HG03039 (cell line): Measurements from ENCODE around the gene CCDC71L.

Source experiments
- ATAC-seq: cut with Tn5 transposase; IDR thresholded peaks from one replicate; pipeline ENCODE4 v1.9.1; 2021; ENCODE audit warnings: mild to moderate bottlenecking, moderate library complexity; ENCODE audit not compliant: unreplicated experiment

The CCDC71L gene

GRCh38 chr7:106626376-106627164 lies 34.4 kb downstream of the CCDC71L start:
- no peak for ATAC-seq

GRCh38 chr7:106625678-106626301 lies 35.2 kb downstream of the CCDC71L start:
- ATAC-seq, result no peak

- no peak for ATAC-seq
Observed at GRCh38 chr7:106623853-106624252, 37.1 kb downstream of the CCDC71L start.

GRCh38 chr7:106623315-106623660 lies 37.7 kb downstream of the CCDC71L start:
- ATAC-seq, result no peak

- no peak for ATAC-seq
Observed at GRCh38 chr7:106622654-106623314, 38.2 kb downstream of the CCDC71L start.

GRCh38 chr7:106621393-106622132 lies 39.4 kb downstream of the CCDC71L start:
- ATAC-seq, result no peak

- no peak for ATAC-seq
Observed at GRCh38 chr7:106620676-106621075, 40.3 kb downstream of the CCDC71L start.

GRCh38 chr7:106620034-106620433 lies 40.9 kb downstream of the CCDC71L start:
- no peak for ATAC-seq

GRCh38 chr7:106619213-106619612 lies 41.7 kb downstream of the CCDC71L start:
- ATAC-seq, result no peak

- no peak for ATAC-seq
Observed at GRCh38 chr7:106618480-106618879, 42.5 kb downstream of the CCDC71L start.

GRCh38 chr7:106617860-106618259 lies 43.1 kb downstream of the CCDC71L start:
- no peak for ATAC-seq

GRCh38 chr7:106616708-106617051 lies 44.3 kb downstream of the CCDC71L start:
- no peak for ATAC-seq

GRCh38 chr7:106615808-106616707 lies 44.9 kb downstream of the CCDC71L start:
- ATAC-seq, result no peak

GRCh38 chr7:106614751-106615150 lies 46.2 kb downstream of the CCDC71L start:
- no peak for ATAC-seq

- no peak for ATAC-seq
Observed at GRCh38 chr7:106613848-106614560, 47.0 kb downstream of the CCDC71L start.

GRCh38 chr7:106613279-106613678 lies 47.7 kb downstream of the CCDC71L start:
- no peak for ATAC-seq

- no peak for ATAC-seq
Observed at GRCh38 chr7:106612432-106612831, 48.5 kb downstream of the CCDC71L start.

GRCh38 chr7:106611911-106612310 lies 49.0 kb downstream of the CCDC71L start:
- no peak for ATAC-seq

GRCh38 chr7:106610996-106611886 lies 49.7 kb downstream of the CCDC71L start:
- no peak for ATAC-seq
